ENCODE measurements around the gene RAD51AP2. TPM values are rescaled to one million over a fixed set of nuclear protein-coding genes. Genes with fewer than 3 reads are reported as not detected.

Gene RAD51AP2
- total and polyA plus RNA-seq, 2 donors (not counting 3 experiments of a cell fraction or from before 2014, with no cell fraction given): not detected

GRCh38 chr2:17497718-17498117 lies 20.5 kb downstream of the RAD51AP2 start:
- Histone ChIP-seq H2AFZ (ENCODE audit: low read depth, low read length) (no peak overlapping the region), H3K27me3 (ENCODE audit: control insufficient read depth in 2 of 2, insufficient read depth in 2 of 2, low read length in 2 of 2) (no peaks in the 10 kb centered on the region), H3K79me2 (ENCODE audit: control insufficient read depth, insufficient read depth, low read length) (no peaks in the 10 kb centered on the region), H3K9ac (replicated peaks; ENCODE audit: extremely low read depth, insufficient read depth, low read length) (no peak overlapping the region), H3K4me1 (ENCODE audit: control insufficient read depth, extremely low read depth, insufficient read depth, low read length) (no peaks in the 10 kb centered on the region), H3K9me3 (replicated peaks; ENCODE audit: control insufficient read depth, insufficient read depth, low read length) (no peaks in the 10 kb centered on the region), H3K4me2 (ENCODE audit: insufficient read depth, low read length) (no peak overlapping the region), H3K36me3 (ENCODE audit: control insufficient read depth in 2 of 2, extremely low read depth in 1 of 2, insufficient read depth in 2 of 2, low read length in 2 of 2) (no peaks in the 10 kb centered on the region), H3K9me1 (replicated peaks; ENCODE audit: control insufficient read depth, extremely low read depth, insufficient read depth, low read length) (no peaks in the 10 kb centered on the region), H4K20me1 (replicated peaks; ENCODE audit: control insufficient read depth, extremely low read depth, insufficient read depth, low read length) (no peaks in the 10 kb centered on the region), H3K4me3 (replicated peaks in 1 of 3; ENCODE audit: insufficient read depth in 1 of 3, low read depth in 1 of 3, low read length in 3 of 3) (no peak overlapping the region), H3K27ac (ENCODE audit: insufficient read depth, low read depth, low read length) (no peak overlapping the region)
- dilution Hi-C loops (cut with MboI; ENCODE audit: extremely low pct_ligation_motif_present, low sequenced_read_pairs) (no loop called here), intact Hi-C loops (cut with micrococcal nuclease) (no loop called here)
- BruUV-seq (replicated peaks): no TSS peak
- ChIA-PET CTCF (no interaction called here), POLR2A (no interaction called here)
- DNase-seq (ENCODE audit: low read depth, low spot score): no peak
- TF ChIP-seq FOS (IDR thresholded peaks at IDR 0.05; ENCODE audit: borderline replicate concordance, insufficient read depth, low read length): no peak
- TF ChIP-seq GATA2 (IDR thresholded peaks at IDR 0.05; ENCODE audit: insufficient read depth, insufficient read length, low read depth, low read length): no peak
- no peak for TF ChIP-seq MYC (IDR thresholded peaks at IDR 0.05; ENCODE audit: low read depth, low read length)
- no peak for TF ChIP-seq POLR2A (IDR thresholded peaks at IDR 0.05; ENCODE audit: low read depth, low read length)
- TF ChIP-seq MAX (IDR thresholded peaks at IDR 0.05; ENCODE audit: insufficient read depth, insufficient read length): no peak
- no peak for TF ChIP-seq JUN (IDR thresholded peaks at IDR 0.05; ENCODE audit: borderline replicate concordance, insufficient read depth, insufficient read length, low read depth)
- no peak for FAIRE-seq

GRCh38 chr2:17495590-17495989 lies 22.6 kb downstream of the RAD51AP2 start:
- no peaks in the 10 kb centered on the region for H3K79me2 ChIP-seq (ENCODE audit: control insufficient read depth, insufficient read depth, low read length)
- no peak overlapping the region for H3K4me2 ChIP-seq (ENCODE audit: insufficient read depth, low read length)
- dilution Hi-C loops (cut with MboI; ENCODE audit: extremely low pct_ligation_motif_present, low sequenced_read_pairs): no loop called here
- H2AFZ ChIP-seq (ENCODE audit: low read depth, low read length): no peak overlapping the region
- ChIA-PET POLR2A (no interaction called here), CTCF (no interaction called here)
- no peak for DNase-seq (ENCODE audit: low read depth, low spot score)
- H3K9ac ChIP-seq (replicated peaks; ENCODE audit: extremely low read depth, insufficient read depth, low read length): no peak overlapping the region
- H3K4me1 ChIP-seq (ENCODE audit: control insufficient read depth, extremely low read depth, insufficient read depth, low read length): no peaks in the 10 kb centered on the region
- H3K9me3 ChIP-seq (replicated peaks; ENCODE audit: control insufficient read depth, insufficient read depth, low read length): no peaks in the 10 kb centered on the region
- intact Hi-C loops (cut with micrococcal nuclease): no loop called here
- H3K27ac ChIP-seq (ENCODE audit: insufficient read depth, low read depth, low read length): no peak overlapping the region
- no peak overlapping the region for H3K4me3 ChIP-seq (replicated peaks in 1 of 3; ENCODE audit: insufficient read depth in 1 of 3, low read depth in 1 of 3, low read length in 3 of 3)
- BruUV-seq (replicated peaks): no TSS peak
- H3K36me3 ChIP-seq (ENCODE audit: control insufficient read depth in 2 of 2, extremely low read depth in 1 of 2, insufficient read depth in 2 of 2, low read length in 2 of 2): no peaks in the 10 kb centered on the region
- TF ChIP-seq MYC (IDR thresholded peaks at IDR 0.05; ENCODE audit: low read depth, low read length): no peak
- no peak for TF ChIP-seq EZH2 (IDR thresholded peaks at IDR 0.05; ENCODE audit: borderline replicate concordance, low read depth, low read length, severe bottlenecking)
- no peak for TF ChIP-seq JUN (IDR thresholded peaks at IDR 0.05; ENCODE audit: borderline replicate concordance, insufficient read depth, insufficient read length, low read depth)
- no peak for TF ChIP-seq MAX (IDR thresholded peaks at IDR 0.05; ENCODE audit: insufficient read depth, insufficient read length)
- no peak for TF ChIP-seq FOS (IDR thresholded peaks at IDR 0.05; ENCODE audit: borderline replicate concordance, insufficient read depth, low read length)
- no peak for TF ChIP-seq CTCF (IDR thresholded peaks at IDR 0.05; ENCODE audit: extremely low read depth in 1 of 2, insufficient read depth in 1 of 2, low read depth in 1 of 2, low read length in 2 of 2)
- TF ChIP-seq POLR2AphosphoS5 (IDR thresholded peaks at IDR 0.05; ENCODE audit: insufficient read depth, low read depth, low read length): no peak
- no peak for TF ChIP-seq POLR2A (IDR thresholded peaks at IDR 0.05; ENCODE audit: low read depth, low read length)
- TF ChIP-seq GATA2 (IDR thresholded peaks at IDR 0.05; ENCODE audit: insufficient read depth, insufficient read length, low read depth, low read length): no peak
- no peaks in the 10 kb centered on the region for H3K9me1 ChIP-seq (replicated peaks; ENCODE audit: control insufficient read depth, extremely low read depth, insufficient read depth, low read length)
- H4K20me1 ChIP-seq (replicated peaks; ENCODE audit: control insufficient read depth, extremely low read depth, insufficient read depth, low read length): no peaks in the 10 kb centered on the region
- H3K27me3 ChIP-seq (ENCODE audit: control insufficient read depth in 2 of 2, insufficient read depth in 2 of 2, low read length in 2 of 2): no peaks in the 10 kb centered on the region
- no peak for FAIRE-seq
